ENCODE data around the gene LRP2.
"Not testable (repeated sequence)": the region's sequence is repeated elsewhere in the genome, so short reads cannot be mapped to it uniquely, and the experiment has no call there.

LRP2 gene

GRCh38 chr2:169175112-169175511 is 187.2 kb downstream of the LRP2 start:
- no peak for DNase-seq (ENCODE audit: low read depth in 2 of 2)

GRCh38 chr2:169173876-169174275 is 188.5 kb downstream of the LRP2 start:
- DNase-seq (ENCODE audit: low read depth in 2 of 2), result no peak

GRCh38 chr2:169172914-169173313 is 189.4 kb downstream of the LRP2 start:
- no peak for DNase-seq (ENCODE audit: low read depth in 2 of 2)

GRCh38 chr2:169172151-169172735 is 190.1 kb downstream of the LRP2 start:
- DNase-seq (ENCODE audit: low read depth in 2 of 2), result no peak

- no peak for DNase-seq (ENCODE audit: low read depth in 2 of 2)
Observed at GRCh38 chr2:169165791-169166190, 196.5 kb downstream of the LRP2 start.

GRCh38 chr2:169164311-169164710 is 198.0 kb downstream of the LRP2 start:
- no peak for DNase-seq (ENCODE audit: low read depth in 2 of 2)

GRCh38 chr2:169162613-169163012 is 199.7 kb downstream of the LRP2 start:
- DNase-seq (ENCODE audit: low read depth in 2 of 2), result no peak

GRCh38 chr2:169160926-169161481 is 201.3 kb downstream of the LRP2 start:
- no peak for DNase-seq (ENCODE audit: low read depth in 2 of 2)

GRCh38 chr2:169159686-169160085 is 202.6 kb downstream of the LRP2 start:
- no peak for DNase-seq (ENCODE audit: low read depth in 2 of 2)

GRCh38 chr2:169158874-169159273 is 203.5 kb downstream of the LRP2 start:
- no peak for DNase-seq (ENCODE audit: low read depth in 2 of 2)

GRCh38 chr2:169146220-169146619 is 216.1 kb downstream of the LRP2 start:
- DNase-seq (ENCODE audit: low read depth in 2 of 2), result no peak

GRCh38 chr2:169143998-169144397 is 218.3 kb downstream of the LRP2 start:
- no peak for DNase-seq (ENCODE audit: low read depth in 2 of 2)

- peak; percentile 15 to 36 for DNase-seq (ENCODE audit: low read depth in 2 of 2)
Observed at GRCh38 chr2:169141713-169142352, 220.5 kb downstream of the LRP2 start.

GRCh38 chr2:169139993-169140767 is 222.2 kb downstream of the LRP2 start:
- DNase-seq (ENCODE audit: low read depth in 2 of 2), result no peak

- no peak for DNase-seq (ENCODE audit: low read depth in 2 of 2)
Observed at GRCh38 chr2:169139145-169139544, 223.2 kb downstream of the LRP2 start.

- DNase-seq (ENCODE audit: low read depth in 2 of 2), result no peak
Observed at GRCh38 chr2:169137924-169138323, 224.4 kb downstream of the LRP2 start.

GRCh38 chr2:169136885-169137534 is 225.3 kb downstream of the LRP2 start:
- DNase-seq (ENCODE audit: low read depth in 2 of 2), result no peak

GRCh38 chr2:169136428-169136827 is 225.9 kb downstream of the LRP2 start:
- DNase-seq (ENCODE audit: low read depth in 2 of 2), result not testable (repeated sequence)

GRCh38 chr2:169134272-169134671 is 228.1 kb downstream of the LRP2 start:
- DNase-seq (ENCODE audit: low read depth in 2 of 2), result not testable (repeated sequence)

GRCh38 chr2:169131587-169132512 is 230.5 kb downstream of the LRP2 start:
- DNase-seq (ENCODE audit: low read depth in 2 of 2), result no peak

GRCh38 chr2:169129703-169130243 is 232.6 kb downstream of the LRP2 start:
- no peak for DNase-seq (ENCODE audit: low read depth in 2 of 2)

Measured in stimulated activated CD4-positive, alpha-beta T cell treated with anti-CD3 and anti-CD28 coated beads, Interleukin-1b, Interleukin-23, amount 100 ng/mL, for 1 hour (primary cell).